Keratinocyte (primary cell): ENCODE results near the gene LPAR3. TPM values are rescaled to one million over a fixed set of nuclear protein-coding genes. Genes with fewer than 3 reads are reported as not detected.

Experiments used
- DNase-seq: peaks from one replicate; pipeline ENCODE4 v3.0.0-alpha.2; 2011; ENCODE audit warnings: low read depth, missing footprints, low spot score
- FAIRE-seq: peaks from 2 replicates; lab custom pipeline; 2011; peaks lifted over from hg19 to GRCh38; lab: Jason Lieb, UNC
- H2AFZ ChIP-seq: 2 replicates; pipeline ENCODE4 v1.6.0; 2012; ENCODE audit warnings: low read length, control low read depth, inconsistent platforms; ENCODE audit not compliant: control insufficient read depth
- H3K27ac ChIP-seq: 2 replicates; pipeline ENCODE4 v1.5.1; 2011; ENCODE audit warnings: low read length; ENCODE audit not compliant: control insufficient read depth, insufficient read depth
- H3K27me3 ChIP-seq: 3 replicates; pipeline ENCODE4 v1.6.0; 2011; ENCODE audit warnings: low read length; ENCODE audit not compliant: control insufficient read depth, insufficient read depth; ENCODE audit errors: extremely low read depth
- H3K36me3 ChIP-seq, 2 experiments: 2 replicates in 1 of 2; 3 replicates in 1 of 2; pipeline ENCODE4 v1.5.1; 2011; ENCODE audit warnings: low read length in 2 of 2, mild to moderate bottlenecking in 1 of 2; ENCODE audit not compliant: control insufficient read depth in 2 of 2, insufficient read depth in 2 of 2; ENCODE audit errors: extremely low read depth in 1 of 2
- H3K4me1 ChIP-seq: 3 replicates; pipeline ENCODE4 v1.5.1; 2011; ENCODE audit warnings: low read length; ENCODE audit not compliant: control insufficient read depth, insufficient read depth; ENCODE audit errors: extremely low read depth
- H3K4me2 ChIP-seq: 3 replicates; pipeline ENCODE4 v1.6.0; 2011; ENCODE audit warnings: low read depth, low read length; ENCODE audit not compliant: control insufficient read depth, insufficient read depth; ENCODE audit errors: extremely low read depth
- H3K4me3 ChIP-seq, 3 experiments: fragments of 200-600 bp in 1 of 3; sonication (generic) in 1 of 3; 2 replicates in 2 of 3; 3 replicates in 1 of 3; pipeline ENCODE4 v1.5.1; 2011 to 2016; ENCODE audit warnings: low read length in 3 of 3, mild to moderate bottlenecking in 3 of 3, control low read depth in 2 of 3, inconsistent platforms in 1 of 3, low read depth in 1 of 3, mixed read lengths in 1 of 3, mixed run types in 1 of 3, moderate library complexity in 1 of 3; ENCODE audit not compliant: control insufficient read depth in 2 of 3, insufficient read depth in 2 of 3; ENCODE audit errors: extremely low read depth in 1 of 3
- H3K79me2 ChIP-seq: 2 replicates; pipeline ENCODE4 v1.6.0; 2012; ENCODE audit warnings: low read length; ENCODE audit not compliant: control insufficient read depth, insufficient read depth
- H3K9ac ChIP-seq: 3 replicates; pipeline ENCODE4 v1.6.0; 2011; ENCODE audit warnings: low read length; ENCODE audit not compliant: control insufficient read depth, insufficient read depth; ENCODE audit errors: extremely low read depth
- H3K9me1 ChIP-seq: 3 replicates; pipeline ENCODE4 v1.6.0; 2011; ENCODE audit warnings: low read length; ENCODE audit not compliant: control insufficient read depth, insufficient read depth; ENCODE audit errors: extremely low read depth
- H3K9me3 ChIP-seq: 2 replicates; pipeline ENCODE4 v1.5.1; 2012; ENCODE audit warnings: low read depth, low read length; ENCODE audit not compliant: control insufficient read depth
- H4K20me1 ChIP-seq: 3 replicates; pipeline ENCODE4 v1.6.0; 2011; ENCODE audit warnings: low read length; ENCODE audit not compliant: control insufficient read depth, insufficient read depth; ENCODE audit errors: extremely low read depth
- CTCF ChIP-seq, 3 experiments: IDR thresholded peaks in 1 of 3; conservative IDR thresholded peaks in 1 of 3; optimal IDR thresholded peaks in 1 of 3; 2 replicates in 2 of 3; 3 replicates in 1 of 3; pipeline versions ENCODE3 to v1.5.1; 2011; ENCODE audit warnings: low read length in 3 of 3, mild to moderate bottlenecking in 3 of 3, moderate library complexity in 2 of 3, control low read depth in 1 of 3, inconsistent platforms in 1 of 3; ENCODE audit not compliant: insufficient read depth in 2 of 3; ENCODE audit errors: extremely low read depth in 1 of 3
- EZH2 ChIP-seq: IDR thresholded peaks from one replicate; pipeline ENCODE4 v1.6.1; 2012; ENCODE audit warnings: inconsistent platforms, mild to moderate bottlenecking, low read length, moderate library complexity
- dilution Hi-C: fragments of 300-500 bp; cut with MboI; formaldehyde crosslinking; loops from one replicate; pipeline ENCODE4 v1.7.0; 2020; ENCODE audit warnings: low sequenced_read_pairs; ENCODE audit not compliant: extremely low pct_ligation_motif_present
- polyA plus RNA-seq, 5 experiments: library from polyadenylated mRNA; depleted of rRNA in 3 of 5; stranded (reverse) in 3 of 5; stranded (forward) in 1 of 5; unstranded in 1 of 5; fragments of >200 nt; gene quantifications; 1 replicate in 1 of 5; 2 replicates in 3 of 5; 3 replicates in 1 of 5; pipeline versions ENCODE4 v1.2.1 to v1.2.3, GENCODE V29; 2011 to 2012; ENCODE audit warnings: missing spikeins in 2 of 5, low read depth in 1 of 5, low replicate concordance in 1 of 5

Gene LPAR3
- polyA plus RNA-seq, 1 donor (not counting 4 experiments of a cell fraction or from before 2014, with no cell fraction given) = 42.1 TPM

- Histone ChIP-seq H2AFZ (no peak overlapping the region), H3K27ac (no peak overlapping the region), H3K27me3 (no peaks in the 10 kb centered on the region), H3K4me2 (no peak overlapping the region), H3K9me3 (no peaks in the 10 kb centered on the region), H3K4me1 (peaks cover 20% of the 10 kb centered on the region), H3K4me3 (no peak overlapping the region), H3K9ac (no peak overlapping the region), H3K79me2 (no peaks in the 10 kb centered on the region), H3K36me3 (no peaks in the 10 kb centered on the region), H4K20me1 (no peaks in the 10 kb centered on the region), H3K9me1 (no peaks in the 10 kb centered on the region)
- TF ChIP-seq CTCF (optimal IDR thresholded peaks at IDR 0.05 in 1 of 3, IDR thresholded peaks at IDR 0.05 in 1 of 3, conservative IDR thresholded peaks at IDR 0.05 in 1 of 3; ENCODE audit: extremely low read depth in 1 of 3, insufficient read depth in 2 of 3, low read length in 3 of 3) = no peak
- TF ChIP-seq EZH2 = no peak
- dilution Hi-C loops = no loop called here
- no peak for DNase-seq
- FAIRE-seq = no peak
Measured at GRCh38 chr1:84771895-84772294, 121.1 kb downstream of the LPAR3 start.

- peaks cover 20% of the 10 kb centered on the region for H3K4me1 ChIP-seq
- H2AFZ ChIP-seq = no peak overlapping the region
- dilution Hi-C loops = no loop called here
- H3K9ac ChIP-seq = no peak overlapping the region
- H3K79me2 ChIP-seq = no peaks in the 10 kb centered on the region
- no peaks in the 10 kb centered on the region for H3K9me3 ChIP-seq
- FAIRE-seq (no peak), DNase-seq (no peak)
- TF ChIP-seq EZH2 = no peak
- no peak for TF ChIP-seq CTCF (optimal IDR thresholded peaks at IDR 0.05 in 1 of 3, IDR thresholded peaks at IDR 0.05 in 1 of 3, conservative IDR thresholded peaks at IDR 0.05 in 1 of 3; ENCODE audit: extremely low read depth in 1 of 3, insufficient read depth in 2 of 3, low read length in 3 of 3)
- no peak overlapping the region for H3K4me3 ChIP-seq
- no peaks in the 10 kb centered on the region for H3K27me3 ChIP-seq
- no peaks in the 10 kb centered on the region for H4K20me1 ChIP-seq
- no peaks in the 10 kb centered on the region for H3K36me3 ChIP-seq
- no peak overlapping the region for H3K4me2 ChIP-seq
- H3K27ac ChIP-seq = no peak overlapping the region
- H3K9me1 ChIP-seq = no peaks in the 10 kb centered on the region
Measured at GRCh38 chr1:84770481-84770880, 122.5 kb downstream of the LPAR3 start.
